Astrocyte (in vitro differentiated cells and primary cell): ENCODE data around the gene NUP205.

Experiments used
- CTCF ChIP-seq: IDR thresholded peaks from 2 replicates; pipeline ENCODE4 v1.5.1; 2011; ENCODE audit warnings: low read depth, mild to moderate bottlenecking, inconsistent platforms, low read length, moderate library complexity; ENCODE audit not compliant: insufficient read depth
- EZH2 ChIP-seq: IDR thresholded peaks from 2 replicates; pipeline ENCODE4 v1.6.1; 2012; ENCODE audit warnings: mild to moderate bottlenecking, low read length, inconsistent platforms; ENCODE audit not compliant: insufficient read depth

GRCh38 chr7:135584362-135585353, 26.9 kb downstream of the NUP205 start:
- TF ChIP-seq EZH2: no peak
- no peak for TF ChIP-seq CTCF
